ENCODE results near the gene PTK7.

PTK7 gene

GRCh38 chr6:43174263-43175112 is 98.4 kb downstream of the PTK7 start:
- no peak for TF ChIP-seq CTCF (IDR thresholded peaks at IDR 0.05; ENCODE audit: control insufficient read depth, extremely low read depth, insufficient read depth)
- peak overlapping the region; percentile 35 for H3K4me3 ChIP-seq (ENCODE audit: low read depth, low read length)
- DNase-seq (ENCODE audit: low read depth) = peak; percentile 95

GRCh38 chr6:43175676-43176422 is 99.7 kb downstream of the PTK7 start:
- TF ChIP-seq CTCF (IDR thresholded peaks at IDR 0.05; ENCODE audit: control insufficient read depth, extremely low read depth, insufficient read depth) = 0 out of 2 replicates have a peak, but pooled peaks have one; percentile 3
- no peak overlapping the region for H3K4me3 ChIP-seq (ENCODE audit: low read depth, low read length)
- DNase-seq (ENCODE audit: low read depth) = no peak

- DNase-seq (ENCODE audit: low read depth) = no peak
- no peak for TF ChIP-seq CTCF (IDR thresholded peaks at IDR 0.05; ENCODE audit: control insufficient read depth, extremely low read depth, insufficient read depth)
- H3K4me3 ChIP-seq (ENCODE audit: low read depth, low read length) = no peak overlapping the region
Observed at GRCh38 chr6:43176423-43176786, 100.3 kb downstream of the PTK7 start.

- no peak for TF ChIP-seq CTCF (IDR thresholded peaks at IDR 0.05; ENCODE audit: control insufficient read depth, extremely low read depth, insufficient read depth)
- no peak overlapping the region for H3K4me3 ChIP-seq (ENCODE audit: low read depth, low read length)
- no peak for DNase-seq (ENCODE audit: low read depth)
Observed at GRCh38 chr6:43178150-43178549, 102.0 kb downstream of the PTK7 start.

- no peak overlapping the region for H3K4me3 ChIP-seq (ENCODE audit: low read depth, low read length)
- TF ChIP-seq CTCF (IDR thresholded peaks at IDR 0.05; ENCODE audit: control insufficient read depth, extremely low read depth, insufficient read depth) = no peak
- DNase-seq (ENCODE audit: low read depth) = no peak
Observed at GRCh38 chr6:43178951-43179830, 103.1 kb downstream of the PTK7 start.

- TF ChIP-seq CTCF (IDR thresholded peaks at IDR 0.05; ENCODE audit: control insufficient read depth, extremely low read depth, insufficient read depth) = no peak
- no peak for DNase-seq (ENCODE audit: low read depth)
- no peak overlapping the region for H3K4me3 ChIP-seq (ENCODE audit: low read depth, low read length)
Observed at GRCh38 chr6:43180058-43180457, 103.9 kb downstream of the PTK7 start.

Measured in LNCaP clone FGC (cell line).